HG02642 (cell line): ENCODE measurements around the gene BCL2L14.

ENCODE experiments used
- ATAC-seq: cut with Tn5 transposase; IDR thresholded peaks from one replicate; pipeline ENCODE4 v1.9.1; 2021; ENCODE audit warnings: mild to moderate bottlenecking; ENCODE audit not compliant: unreplicated experiment, poor library complexity

Gene BCL2L14

DNA sequence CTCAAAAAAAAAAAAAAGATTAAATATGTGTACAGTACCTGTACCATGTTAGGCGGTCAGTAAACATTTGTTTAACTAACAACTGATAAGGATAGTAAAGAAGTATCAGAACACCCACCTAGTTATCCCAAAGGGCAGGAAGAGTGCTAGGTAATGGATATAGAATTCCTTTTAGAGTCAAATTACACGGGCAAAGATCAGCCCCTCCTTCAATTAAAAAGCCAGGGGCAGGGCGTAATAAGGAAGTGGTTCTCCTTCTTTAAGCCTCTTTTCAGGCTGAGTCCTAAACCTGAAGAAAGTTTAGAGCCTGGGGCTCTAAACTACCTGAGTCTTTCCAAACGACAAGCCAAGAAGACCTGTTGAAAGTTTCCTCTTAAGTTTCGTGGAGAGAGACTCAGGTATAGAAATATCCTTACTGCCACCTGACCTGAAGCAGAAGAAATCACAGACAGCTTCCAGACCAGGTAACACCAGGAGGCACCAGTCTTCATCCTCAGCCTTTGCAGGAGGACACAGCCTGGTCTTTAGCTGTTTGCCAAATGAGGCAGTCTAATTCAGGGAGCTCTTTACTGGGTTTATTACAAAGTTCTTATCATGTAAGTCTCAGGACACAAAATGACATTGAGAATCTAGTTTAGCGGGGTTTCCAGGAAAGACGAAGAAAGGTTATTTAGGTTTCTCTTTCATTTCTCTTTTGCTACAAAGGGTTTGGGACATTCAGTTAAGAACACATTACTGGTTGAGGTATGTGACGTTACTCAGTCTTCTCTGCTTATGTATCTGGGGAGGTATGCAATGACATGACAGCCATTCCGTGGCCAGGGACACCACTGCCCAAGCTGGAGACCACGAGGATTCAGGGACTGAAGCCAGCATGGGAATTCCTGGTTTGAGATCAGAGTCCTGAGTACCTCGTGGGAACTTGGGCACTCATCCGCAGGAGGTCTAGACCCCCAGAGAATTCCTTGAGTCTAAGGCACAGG is at the start of gene BCL2L14:
BCL2L14 (plus strand) TSS at position 266 of the 983 bp plus-strand sequence. CDS start 8,367 bp downstream, outside the sequence.
- no peak for ATAC-seq

DNA sequence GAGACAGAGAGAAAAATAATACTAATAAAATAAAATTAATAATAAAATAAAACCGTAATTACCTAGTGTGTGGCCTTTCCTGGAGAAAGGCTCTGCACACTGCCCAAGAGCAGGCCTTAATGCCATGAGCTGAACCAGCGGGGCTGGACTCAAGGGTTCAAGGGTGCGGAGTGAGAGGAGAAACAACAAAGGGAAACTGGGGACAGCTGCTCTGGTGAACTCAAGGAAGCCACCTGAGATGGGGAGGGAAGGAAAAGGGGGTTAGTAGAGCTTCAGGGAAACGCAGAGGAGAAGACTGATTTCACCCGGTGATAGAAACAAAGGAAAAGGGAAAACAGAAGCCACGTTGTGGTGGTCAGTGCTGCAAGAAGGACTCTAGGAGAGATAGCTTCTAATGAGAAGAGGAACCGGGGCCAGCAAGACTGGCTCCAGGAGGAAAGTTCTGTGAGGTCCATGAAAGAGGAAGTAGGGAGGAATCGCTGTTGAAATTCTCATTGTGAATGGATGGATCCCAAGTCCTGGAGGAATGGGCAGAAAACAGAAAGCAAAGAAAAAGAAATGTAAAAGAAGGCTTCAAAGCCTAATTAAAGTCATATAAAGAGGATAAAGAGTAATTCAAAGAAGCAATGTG is 48.3 kb upstream of the BCL2L14 start:
- ATAC-seq: no peak

GRCh38 chr12:12023456-12023855 is 47.3 kb upstream of the BCL2L14 start:
- ATAC-seq: no peak

DNA sequence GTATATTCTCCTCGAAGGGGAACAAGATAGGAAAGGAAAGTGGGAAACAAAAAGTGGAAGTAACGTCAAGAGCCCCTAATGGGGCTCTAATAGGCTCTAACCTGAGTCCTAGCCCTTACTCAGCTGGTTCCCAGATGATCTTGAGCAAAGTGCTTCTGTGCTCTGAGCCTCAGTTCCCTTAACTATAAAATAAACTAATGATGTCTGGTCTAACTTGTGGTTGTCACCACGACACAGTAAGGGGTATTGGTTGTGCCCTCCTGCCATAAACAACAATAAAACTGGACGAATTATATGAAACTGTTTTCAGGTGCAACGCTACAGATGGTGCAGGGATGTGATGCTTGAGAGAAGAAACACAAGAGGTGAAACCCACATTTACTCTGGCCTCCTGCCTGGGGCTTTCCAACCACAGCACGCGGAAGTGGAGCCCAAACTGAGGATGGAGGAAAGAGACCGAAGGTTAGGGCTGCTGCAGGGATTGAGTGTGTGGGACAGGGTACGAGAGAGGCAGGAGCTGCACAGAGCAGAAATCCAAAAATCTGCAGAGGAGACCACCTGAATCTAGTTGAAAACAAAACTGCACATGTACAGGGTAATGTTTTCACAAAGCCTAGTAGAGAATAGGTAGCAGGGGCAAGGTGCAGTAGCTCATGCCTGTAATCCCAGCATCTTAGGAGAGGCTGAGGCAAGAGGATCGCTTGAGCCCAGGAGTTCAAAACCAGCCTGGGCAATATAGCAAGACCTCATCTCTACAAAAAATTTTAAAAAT is 45.6 kb upstream of the BCL2L14 start:
- peak; percentile 94 for ATAC-seq

DNA sequence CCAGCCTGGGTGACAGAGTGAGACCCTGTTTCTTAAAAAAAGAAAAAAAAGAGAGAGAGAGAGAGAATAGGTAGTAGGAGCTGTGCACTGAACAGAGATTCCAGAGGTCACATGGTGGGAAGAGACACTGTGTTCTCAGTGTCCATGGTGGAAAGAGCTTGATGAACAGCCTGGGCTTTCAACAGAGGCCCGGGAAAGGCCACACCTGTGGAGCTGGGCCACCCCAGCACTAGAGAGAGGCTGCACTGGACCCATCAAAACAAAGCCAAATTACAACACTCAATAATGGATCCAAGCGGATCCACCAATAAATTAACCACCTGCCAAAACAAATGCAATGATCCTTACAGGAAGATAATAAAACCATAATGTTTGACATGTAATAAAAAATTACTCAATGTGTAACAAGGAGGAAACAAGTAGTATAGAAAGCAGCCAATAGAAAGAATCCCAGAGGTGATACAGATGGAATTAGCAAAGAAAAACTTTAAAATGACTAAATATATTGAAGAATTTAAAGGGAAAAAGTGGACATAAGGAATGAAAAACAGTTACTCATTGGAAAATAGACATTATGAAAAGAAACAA is 44.8 kb upstream of the BCL2L14 start:
- ATAC-seq: no peak

DNA sequence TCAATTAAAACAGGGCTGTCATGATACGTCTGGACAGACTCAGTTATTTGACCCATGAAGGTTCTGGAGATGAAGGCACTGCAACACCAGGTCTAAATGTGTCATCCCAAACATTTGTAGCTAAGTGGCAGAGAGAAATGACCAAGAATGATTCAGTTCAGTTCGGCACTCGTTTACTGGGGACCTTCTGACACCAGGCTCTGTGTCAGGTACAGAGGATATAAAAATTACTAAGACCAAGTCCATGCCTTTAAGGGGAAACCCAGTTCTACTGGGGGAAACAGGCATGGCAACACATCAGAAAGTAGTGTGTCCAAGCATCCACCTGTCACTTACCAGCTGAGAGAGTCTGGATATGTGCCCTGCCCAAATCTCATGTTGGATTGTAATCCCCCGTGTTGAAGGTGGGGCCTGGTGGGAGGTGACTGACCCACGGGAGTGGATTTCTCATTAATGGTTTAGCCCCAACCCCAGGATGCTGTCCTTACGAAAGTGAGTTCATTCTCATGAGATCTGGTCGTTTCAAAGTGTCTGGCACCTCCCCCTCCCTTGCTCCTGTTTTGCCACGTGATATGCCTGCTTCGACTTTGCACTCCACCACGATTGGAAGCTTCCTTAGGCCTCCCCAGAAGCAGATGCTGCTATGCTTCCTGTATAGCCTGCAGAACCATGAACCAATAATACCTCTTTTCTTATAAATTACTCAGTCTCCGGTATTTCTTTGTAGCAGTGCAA is 41.9 kb upstream of the BCL2L14 start:
- no peak for ATAC-seq

DNA sequence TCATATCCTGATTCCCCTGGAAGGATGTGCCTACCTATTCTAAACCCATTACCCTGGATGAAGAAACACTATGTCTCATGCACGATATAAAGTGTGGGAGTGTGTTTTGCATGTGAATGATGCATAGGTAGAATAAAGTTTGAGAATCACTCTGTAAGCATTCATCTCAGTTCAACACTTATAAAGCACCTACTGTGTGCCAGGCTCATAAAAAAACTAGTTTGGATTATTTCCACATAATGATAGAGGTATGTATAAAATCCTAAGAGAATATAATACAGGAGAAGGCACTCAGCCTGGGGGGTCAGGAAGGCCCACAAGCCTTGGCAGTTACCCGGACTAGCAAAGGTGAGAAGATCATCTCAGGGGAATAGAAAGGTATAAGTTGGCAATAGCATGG is 41.1 kb upstream of the BCL2L14 start:
- no peak for ATAC-seq

DNA sequence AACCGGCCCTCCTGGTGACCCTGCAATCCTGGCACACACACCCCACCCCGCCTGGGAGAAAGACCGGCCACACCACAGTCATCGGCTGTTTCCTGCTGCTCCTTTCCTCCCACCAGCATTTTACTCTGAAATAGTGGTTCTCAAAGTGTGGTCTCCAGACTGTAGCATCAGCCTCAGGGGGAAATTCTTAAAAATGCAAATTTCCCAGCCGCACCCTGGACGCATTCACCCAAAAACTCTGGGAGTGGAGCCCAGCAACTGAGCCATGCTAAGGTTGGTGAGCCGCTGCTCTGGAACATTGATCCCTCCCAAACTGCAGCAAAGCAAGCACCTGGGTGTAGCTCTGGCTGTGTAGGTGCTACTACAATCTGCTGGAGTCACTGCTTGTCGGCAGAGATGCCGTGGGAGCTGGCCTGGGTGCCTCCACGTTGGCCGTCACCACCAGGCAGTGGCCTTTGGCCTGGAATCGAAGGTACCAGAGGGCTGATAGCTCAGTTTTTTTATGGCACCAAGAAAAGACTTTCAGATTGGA is 38.4 kb upstream of the BCL2L14 start:
- ATAC-seq: no peak

DNA sequence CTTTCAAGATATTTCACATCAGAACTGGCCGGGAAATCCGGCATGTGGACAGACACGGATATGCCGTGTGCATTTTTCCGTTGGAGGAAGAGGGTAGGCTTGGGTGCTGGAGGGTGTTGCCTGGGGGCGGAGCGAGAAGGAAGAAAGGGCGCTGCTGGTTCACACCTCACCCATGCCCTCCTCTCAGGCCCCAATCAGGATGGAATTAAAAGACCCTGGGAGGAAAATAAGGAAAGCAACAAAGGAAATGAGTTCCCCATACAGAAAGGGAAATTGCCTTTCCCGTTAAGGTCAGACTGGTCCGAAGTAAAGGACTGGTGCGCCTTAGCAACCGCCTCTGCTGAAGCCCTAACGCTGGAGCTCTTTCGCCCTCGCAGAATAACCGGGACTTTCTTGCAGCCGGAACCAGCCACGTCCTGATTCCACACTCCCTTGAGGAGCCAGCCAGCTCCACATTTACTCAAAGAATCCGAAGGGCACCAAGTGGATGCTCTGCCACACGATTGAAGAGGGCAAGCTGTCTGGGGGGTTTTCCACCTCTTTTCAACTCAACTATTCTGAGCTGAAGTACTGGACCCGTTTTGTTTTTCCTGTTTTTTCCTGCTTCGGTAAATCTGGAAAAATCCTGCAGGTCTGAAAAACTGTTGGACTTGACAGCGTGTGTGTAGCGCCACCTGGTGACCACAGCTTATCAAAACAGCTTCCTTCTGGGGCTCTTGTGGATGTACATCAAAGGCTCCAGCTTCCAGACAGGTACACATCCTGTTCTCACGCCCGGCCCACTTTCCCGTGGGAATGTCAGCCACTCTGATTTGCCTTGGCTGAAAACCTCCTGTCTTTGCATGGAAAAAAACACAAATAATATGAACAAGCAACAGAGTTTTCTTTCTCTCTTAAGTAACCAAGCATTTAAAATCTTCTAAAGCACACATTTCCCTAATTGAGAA is 37.6 kb upstream of the BCL2L14 start:
- no peak for ATAC-seq

- ATAC-seq: no peak
These were observed 36.9 kb upstream of the BCL2L14 start for GRCh38 chr12:12033824-12034223.

- ATAC-seq: no peak
These were observed 36.4 kb upstream of the BCL2L14 start for GRCh38 chr12:12034344-12034743.

DNA sequence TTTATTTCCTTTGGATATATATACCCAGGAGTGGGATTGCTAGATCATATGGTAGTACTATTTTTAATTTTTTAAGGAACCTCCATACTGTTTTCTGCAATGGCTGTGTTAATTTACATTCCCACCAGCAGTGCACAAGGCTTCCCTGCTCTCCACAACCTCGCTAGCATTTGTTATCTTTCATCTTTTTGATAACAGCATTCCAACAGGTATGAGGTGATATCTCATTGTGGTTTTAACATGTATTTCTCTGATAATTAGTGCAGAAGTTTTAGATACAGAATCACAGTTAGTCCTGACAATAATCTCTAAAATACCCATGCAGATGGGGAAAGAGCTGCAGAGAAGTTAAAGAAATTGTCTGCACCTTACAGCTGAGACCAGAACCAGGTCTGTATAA is 35.5 kb upstream of the BCL2L14 start:
- no peak for ATAC-seq

DNA sequence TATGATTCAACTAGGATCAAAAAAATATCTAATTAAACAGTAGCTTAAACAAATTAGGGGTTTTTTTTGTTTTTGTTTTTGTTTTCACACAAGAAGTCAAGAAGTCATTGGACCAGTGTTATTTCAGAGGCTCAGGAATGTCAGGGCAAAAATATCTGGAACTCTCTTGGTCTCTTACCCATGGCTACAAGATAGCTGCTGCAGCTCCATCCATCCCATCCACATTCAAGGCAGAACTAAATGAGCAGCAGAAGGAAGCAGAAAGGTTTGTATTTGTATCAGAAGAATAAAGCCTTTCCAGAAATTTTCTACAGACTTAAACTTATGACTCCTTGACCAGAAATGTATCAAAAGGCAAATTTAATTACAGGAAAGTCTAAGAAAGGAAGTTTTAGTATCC is 33.8 kb upstream of the BCL2L14 start:
- ATAC-seq: no peak

- ATAC-seq: no peak
These were observed 30.8 kb upstream of the BCL2L14 start for GRCh38 chr12:12039897-12040296.

- no peak for ATAC-seq
These were observed 24.3 kb upstream of the BCL2L14 start for GRCh38 chr12:12046401-12046800.

- no peak for ATAC-seq
These were observed 23.1 kb upstream of the BCL2L14 start for GRCh38 chr12:12047682-12048081.

- no peak for ATAC-seq
These were observed 22.5 kb upstream of the BCL2L14 start for GRCh38 chr12:12048266-12048665.

- no peak for ATAC-seq
These were observed 22.0 kb upstream of the BCL2L14 start for GRCh38 chr12:12048714-12049113.
